Fibroblast of villous mesenchyme (primary cell): ENCODE measurements around the gene POPDC2. TPM values are rescaled to one million over a fixed set of nuclear protein-coding genes. Genes with fewer than 3 reads are reported as not detected.

Experiments used
- DNase-seq: peaks from one replicate; pipeline ENCODE4 v3.0.0-alpha.2; 2010; ENCODE audit warnings: low read depth
- H3K4me3 ChIP-seq: 2 replicates; pipeline ENCODE4 v1.5.1; 2011; ENCODE audit warnings: low read depth, mild to moderate bottlenecking, low read length
- total RNA-seq: library from RNA; depleted of rRNA; stranded (reverse); fragments of >200 nt; gene quantifications from 2 replicates; pipeline ENCODE4 v1.2.3, GENCODE V29; 2012
- TF ChIP-seq, protein P1 (sequence below): IDR thresholded peaks from 2 replicates; pipeline ENCODE4 v1.5.1; 2012; ENCODE audit warnings: low read depth, mild to moderate bottlenecking, low read length; ENCODE audit not compliant: insufficient read depth

POPDC2 gene
- total RNA-seq, 1 donor: 1.3 TPM

DNA sequence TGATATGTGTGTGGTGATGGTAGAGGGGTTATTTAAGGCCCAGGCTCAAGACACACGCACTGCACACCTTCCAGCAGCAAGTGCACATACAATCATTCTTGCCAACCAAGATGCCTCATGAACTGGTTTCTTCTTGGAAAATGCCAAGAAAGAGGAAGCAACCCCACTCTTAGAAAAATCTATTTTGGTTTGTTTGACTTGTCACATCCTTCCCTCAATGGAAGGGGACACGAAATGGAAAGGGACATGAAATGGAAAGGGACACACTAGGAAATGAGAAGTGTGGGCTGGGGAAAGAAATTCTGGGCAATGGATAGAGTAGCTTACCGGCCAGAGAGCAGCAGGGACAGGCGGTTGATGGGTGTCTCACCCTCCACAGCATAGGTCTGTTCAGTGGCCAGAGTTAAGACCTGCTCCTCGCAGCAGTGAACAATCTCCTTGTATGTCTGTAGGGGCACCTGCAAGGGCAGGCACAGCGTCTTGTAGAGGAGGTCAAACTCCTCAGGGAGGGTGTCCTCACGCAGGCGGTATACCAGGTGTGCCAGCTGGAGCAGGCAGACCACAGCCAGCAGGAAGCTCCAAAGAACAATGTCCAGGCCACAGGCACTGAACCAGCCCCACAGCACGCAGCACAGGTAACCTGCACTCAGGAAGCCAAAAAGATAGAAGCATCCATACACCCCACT lies 640 bp downstream of the POPDC2 start:
- TF ChIP-seq, protein P1, sequence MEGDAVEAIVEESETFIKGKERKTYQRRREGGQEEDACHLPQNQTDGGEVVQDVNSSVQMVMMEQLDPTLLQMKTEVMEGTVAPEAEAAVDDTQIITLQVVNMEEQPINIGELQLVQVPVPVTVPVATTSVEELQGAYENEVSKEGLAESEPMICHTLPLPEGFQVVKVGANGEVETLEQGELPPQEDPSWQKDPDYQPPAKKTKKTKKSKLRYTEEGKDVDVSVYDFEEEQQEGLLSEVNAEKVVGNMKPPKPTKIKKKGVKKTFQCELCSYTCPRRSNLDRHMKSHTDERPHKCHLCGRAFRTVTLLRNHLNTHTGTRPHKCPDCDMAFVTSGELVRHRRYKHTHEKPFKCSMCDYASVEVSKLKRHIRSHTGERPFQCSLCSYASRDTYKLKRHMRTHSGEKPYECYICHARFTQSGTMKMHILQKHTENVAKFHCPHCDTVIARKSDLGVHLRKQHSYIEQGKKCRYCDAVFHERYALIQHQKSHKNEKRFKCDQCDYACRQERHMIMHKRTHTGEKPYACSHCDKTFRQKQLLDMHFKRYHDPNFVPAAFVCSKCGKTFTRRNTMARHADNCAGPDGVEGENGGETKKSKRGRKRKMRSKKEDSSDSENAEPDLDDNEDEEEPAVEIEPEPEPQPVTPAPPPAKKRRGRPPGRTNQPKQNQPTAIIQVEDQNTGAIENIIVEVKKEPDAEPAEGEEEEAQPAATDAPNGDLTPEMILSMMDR: no peak
- DNase-seq: no peak
- H3K4me3 ChIP-seq: no peak overlapping the region

DNA sequence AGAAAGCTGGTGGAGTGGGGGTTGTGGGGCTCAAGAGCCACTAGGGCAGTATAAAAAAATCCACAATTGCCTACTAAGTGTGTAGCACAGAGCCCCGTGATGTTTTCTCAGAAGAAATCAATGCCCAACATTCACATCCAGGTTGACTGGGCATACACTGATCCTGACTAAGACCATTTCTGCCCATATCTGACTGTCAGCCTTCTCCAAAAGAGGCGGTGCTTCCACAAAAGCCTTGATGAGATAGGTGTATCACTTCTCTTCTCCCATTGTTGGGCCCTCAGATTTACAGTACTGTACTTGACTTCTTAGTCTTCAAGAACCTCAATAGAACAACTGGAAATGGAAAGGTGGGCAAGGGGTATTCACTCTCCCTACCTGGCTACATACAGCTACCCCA lies 1.4 kb downstream of the POPDC2 start:
- TF ChIP-seq, protein P1: no peak
- H3K4me3 ChIP-seq: no peak overlapping the region
- DNase-seq: no peak

DNA sequence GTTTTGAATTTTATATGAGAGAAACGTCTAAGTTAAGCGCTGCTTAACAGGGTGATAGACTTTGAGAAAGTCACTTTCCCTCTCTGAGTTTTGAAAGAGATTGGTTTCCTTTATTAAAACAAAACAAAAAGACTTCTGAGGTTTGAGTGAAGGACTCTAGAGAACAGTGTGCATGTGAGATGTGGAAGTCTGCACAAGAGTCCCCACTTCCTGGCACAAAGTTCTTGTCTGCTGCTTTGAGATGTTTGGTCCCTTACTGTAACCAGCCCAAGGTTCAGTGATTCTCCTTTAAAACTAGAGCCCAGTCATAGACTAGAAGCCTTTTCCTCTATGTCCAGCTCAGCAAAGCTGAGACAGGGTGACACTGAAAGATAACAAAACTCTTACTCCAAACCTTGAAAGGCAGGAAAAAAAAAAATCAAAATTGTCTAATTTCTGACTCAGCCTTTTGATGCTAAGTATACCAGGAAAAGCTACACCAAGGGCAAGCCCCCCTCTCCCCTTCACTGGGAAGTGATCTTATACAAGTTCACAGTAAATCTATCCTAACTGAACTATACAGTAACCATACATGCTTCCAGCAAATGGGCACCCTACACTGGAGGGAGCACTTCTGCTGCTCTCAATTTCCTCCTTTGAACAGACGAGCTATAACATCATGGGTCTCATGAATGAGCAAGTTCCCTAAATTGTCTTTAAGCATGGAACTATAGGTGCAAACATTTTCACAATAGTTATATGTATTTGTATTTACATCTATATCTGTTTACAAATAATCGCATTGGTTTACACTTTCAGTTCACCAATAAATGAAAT lies 2.3 kb downstream of the POPDC2 start:
- no peak for DNase-seq
- TF ChIP-seq, protein P1: no peak
- no peak overlapping the region for H3K4me3 ChIP-seq

DNA sequence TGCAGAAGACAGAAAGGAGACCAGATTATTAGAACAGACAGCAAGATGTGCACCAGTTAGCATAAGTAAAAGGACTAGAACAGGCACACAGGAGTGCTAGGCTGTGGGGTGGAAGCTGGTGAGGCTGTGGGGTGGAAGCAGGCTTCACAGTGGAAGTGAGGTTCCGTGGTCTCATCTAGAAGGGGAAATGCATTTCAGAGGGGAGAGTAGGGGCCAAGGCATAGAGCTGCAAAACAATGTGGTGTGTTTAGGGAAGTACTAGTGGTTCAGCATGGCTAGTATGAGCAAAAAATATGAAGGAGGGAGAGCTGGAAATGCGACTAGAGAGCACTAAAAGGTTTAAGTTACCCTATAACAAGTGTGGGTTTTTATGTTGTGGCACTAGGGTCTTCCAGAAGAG lies 6.5 kb downstream of the POPDC2 start:
- TF ChIP-seq, protein P1: no peak
- no peak overlapping the region for H3K4me3 ChIP-seq
- no peak for DNase-seq

GRCh38 chr3:119652306-119653033 lies 7.9 kb downstream of the POPDC2 start:
- TF ChIP-seq, protein P1: no peak
- H3K4me3 ChIP-seq: no peak overlapping the region
- no peak for DNase-seq

DNA sequence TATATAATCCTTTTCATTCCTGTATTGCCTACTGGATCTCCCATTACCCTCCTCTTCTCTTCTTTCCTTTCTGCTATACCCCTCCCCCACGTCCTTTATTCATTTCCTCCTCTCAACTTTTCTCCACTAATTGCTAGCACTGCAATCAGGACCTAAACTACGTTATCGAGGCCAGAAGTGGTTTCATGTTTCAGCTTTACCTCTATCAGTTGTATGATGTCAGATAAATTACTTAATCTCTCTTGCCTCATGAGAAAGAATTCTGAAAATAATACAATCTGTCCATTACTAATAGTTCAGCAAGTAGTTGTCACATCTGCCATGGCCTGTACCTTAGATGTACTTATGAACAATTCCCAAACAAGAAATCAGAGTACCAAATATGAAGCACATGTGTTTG lies 10.6 kb downstream of the POPDC2 start:
- TF ChIP-seq, protein P1: no peak
- H3K4me3 ChIP-seq: no peak overlapping the region
- no peak for DNase-seq
